ENCODE results near the gene DNAI1. TPM values are rescaled to one million over a fixed set of nuclear protein-coding genes. Genes with fewer than 3 reads are reported as not detected.

DNAI1 gene
- total RNA-seq, 1 experiment from 2014 or later = not detected

DNA sequence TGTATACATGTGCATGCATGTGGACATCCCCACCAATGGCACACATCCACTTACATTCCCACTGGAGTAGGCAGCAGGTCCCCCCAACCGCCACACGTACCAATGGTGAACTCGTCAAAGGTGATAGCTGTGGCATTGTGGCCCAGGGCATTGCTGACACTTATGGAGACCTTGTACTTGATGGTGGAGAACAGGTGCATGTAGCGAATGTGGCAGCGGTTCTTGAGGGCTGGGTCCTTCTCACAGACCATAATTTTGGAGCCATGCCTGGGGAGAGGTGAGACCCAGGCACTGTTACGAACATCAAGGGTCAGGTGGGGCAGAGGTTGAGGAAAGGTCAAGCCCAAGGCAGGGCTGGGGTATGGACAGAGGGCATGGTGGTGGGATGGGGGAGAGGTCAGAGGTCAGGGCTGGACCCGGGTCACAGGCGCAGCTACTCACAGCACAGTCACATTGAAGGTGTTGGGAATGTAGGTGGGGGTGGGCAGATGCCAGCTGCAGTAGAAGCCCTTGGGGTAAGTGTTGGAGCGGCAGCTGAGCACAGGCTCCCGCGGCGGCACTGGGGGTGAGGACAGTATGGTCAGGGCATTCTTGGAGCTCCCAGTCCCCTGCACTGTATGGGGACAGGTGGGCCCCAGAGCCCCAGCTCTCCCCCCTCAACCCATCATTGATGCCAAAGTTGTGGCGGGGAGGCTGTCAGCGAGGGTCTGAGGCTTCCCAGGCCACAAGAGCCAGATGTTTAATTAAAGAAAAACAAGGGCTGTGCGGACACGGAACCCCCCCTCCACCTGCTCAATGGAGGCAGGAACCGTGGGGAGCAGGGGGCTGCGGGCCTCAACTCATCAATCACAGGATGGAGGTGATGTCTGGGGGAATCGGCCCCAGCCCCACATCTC, 99.1 kb downstream of the DNAI1 start:
- DNase-seq (ENCODE audit: low read depth) = no peak

DNA sequence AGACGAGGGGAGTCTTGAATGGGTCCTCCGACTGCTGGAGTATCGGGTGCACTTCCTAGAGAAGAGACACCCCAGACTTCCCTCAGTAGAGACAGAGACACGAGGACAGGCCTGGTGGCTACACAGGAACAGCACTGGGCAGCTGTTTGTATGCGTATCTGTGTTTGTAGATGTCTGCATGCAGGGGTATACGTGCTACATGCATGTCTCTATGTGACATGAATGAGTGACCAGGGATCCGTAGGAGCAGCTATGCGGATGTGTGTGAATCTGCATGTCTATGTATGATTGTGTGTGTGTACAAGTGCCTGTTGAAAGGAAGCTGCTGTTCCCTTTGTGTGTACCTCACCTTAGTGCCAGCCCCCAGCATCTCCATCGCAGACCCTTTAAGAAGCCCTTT, 99.8 kb downstream of the DNAI1 start:
- DNase-seq (ENCODE audit: low read depth) = no peak

DNA sequence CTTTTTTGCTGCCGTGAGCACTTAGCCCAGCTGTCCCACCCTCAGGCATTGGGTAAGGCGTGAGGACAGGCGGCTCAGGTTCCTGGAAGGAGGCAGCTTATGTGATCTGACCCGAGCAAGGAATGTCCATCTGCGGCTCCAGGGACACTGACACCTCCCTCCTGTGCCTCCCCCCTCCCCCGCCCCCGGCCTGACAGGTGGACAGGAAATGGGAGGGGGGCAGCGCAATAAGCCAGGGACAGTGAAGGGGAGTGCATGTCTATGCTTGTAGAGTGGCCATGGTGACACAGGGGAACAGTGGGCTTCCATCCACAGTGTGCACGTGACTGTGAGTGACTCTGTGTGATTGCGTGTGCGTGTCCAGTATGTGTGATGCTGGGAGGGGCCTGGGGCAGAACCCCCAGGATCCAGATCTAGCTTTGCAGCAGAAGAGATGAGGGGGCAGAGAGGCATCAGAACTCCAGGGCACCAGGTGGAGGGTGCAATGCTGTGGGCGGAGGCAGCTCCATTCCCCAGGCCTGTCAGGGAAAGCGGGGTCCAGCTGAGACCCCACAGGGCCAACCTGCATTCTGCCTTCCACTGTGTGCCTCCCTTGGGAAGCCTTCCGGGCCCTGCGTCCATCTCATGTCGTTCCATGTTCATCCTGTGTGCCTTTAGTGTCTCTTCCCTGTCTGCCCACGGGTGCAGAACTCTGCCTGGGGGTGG, 100.5 kb downstream of the DNAI1 start:
- DNase-seq (ENCODE audit: low read depth) = no peak

DNA sequence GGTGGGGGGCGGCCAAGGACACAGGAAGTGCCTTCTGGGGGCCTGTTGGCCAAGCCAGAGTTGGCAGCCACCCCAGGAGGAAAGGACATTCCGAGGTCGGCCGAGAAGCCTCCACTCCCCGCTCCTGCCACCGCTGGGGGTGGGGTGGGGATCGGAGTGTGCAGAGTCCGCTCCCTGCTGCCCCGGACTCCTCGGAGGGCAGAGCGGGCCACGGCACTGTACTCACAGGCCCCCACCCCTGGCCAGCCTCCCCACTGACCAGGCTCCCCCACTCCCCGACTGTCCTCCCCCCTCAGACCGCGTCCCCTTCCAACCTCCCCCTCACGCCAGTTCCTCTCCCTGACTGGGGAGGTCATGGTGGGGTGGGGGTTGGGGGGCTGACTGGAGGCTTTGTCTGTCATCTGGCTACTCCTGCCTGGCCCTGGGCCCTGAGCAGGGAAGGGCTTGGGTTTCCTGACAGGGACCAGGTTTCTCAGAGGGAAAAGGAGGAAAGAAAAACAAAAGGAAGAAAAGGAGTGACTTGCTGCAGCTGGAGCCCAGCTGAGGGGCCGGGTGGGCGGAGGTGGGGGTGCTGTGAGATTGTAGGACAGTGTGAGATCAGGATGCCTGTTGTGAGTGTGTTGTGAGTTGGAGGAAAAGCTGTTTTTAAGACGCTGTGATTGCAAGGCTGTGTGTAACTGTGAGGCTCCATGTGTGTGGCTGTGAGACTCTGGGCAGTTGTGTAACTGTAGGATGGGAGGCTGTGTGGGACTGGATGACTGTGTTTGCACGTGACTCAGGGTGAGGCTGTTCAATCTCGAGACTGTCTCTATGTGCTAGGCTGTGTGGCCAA, 101.2 kb downstream of the DNAI1 start:
- DNase-seq (ENCODE audit: low read depth) = peak; percentile 51

DNA sequence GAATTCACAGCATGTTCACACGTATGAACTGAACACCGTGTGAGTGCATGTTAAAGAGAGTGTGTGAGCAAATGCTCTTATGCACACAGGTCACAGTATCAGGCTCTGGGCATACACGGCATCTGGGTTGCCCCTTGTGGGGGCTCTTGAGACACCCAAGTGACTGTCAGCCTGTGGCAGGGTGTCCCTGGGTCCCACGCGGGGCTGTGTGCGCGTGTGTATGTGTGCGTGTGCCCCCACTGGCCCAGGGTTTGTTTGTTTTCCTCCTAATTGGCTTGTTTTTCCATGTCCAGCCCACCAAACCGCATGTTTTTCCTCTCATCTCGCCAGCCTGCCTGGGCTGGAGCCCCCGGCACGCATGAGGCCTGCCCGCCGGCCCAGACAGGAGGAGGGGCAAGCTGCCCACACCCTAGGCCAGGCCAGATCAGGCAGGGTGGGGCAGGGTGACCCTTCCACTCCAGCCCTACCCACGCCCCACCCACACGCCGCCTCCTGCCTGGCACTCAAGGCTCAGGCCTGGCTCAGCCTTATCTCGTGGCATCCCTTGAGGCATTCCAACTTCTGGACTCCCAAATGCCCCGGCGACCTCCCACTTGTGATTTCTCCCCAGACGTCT, 102.1 kb downstream of the DNAI1 start:
- DNase-seq (ENCODE audit: low read depth) = no peak

DNA sequence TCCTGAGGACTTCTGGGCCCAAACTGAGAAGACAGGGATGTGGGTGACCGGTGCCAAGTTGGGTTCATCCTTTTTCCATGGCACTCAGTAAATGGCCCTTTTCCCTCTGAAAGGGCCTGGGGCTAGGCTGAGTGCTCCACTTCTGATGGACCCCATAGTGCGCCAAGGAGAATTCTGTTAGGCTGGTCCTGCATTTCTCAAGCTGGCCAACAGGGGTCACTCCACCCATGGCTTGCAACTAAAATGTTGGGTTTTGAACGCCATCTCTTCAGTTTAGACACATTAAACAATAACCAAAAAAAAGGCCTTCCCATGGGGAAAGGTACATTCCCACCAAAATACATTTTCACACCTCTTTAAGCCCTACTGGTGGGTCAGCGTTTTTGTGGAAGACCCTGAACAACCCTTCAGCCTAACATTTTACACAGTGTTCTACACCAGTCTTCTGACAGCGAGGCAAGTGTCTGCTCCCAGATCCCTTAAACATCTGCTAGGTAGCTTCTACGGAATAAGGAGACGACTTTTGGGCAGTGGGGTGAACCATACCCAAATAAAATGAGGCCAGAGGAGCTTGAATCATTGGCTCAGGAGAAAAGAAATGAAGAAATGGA, 103.6 kb downstream of the DNAI1 start:
- DNase-seq (ENCODE audit: low read depth) = no peak

DNA sequence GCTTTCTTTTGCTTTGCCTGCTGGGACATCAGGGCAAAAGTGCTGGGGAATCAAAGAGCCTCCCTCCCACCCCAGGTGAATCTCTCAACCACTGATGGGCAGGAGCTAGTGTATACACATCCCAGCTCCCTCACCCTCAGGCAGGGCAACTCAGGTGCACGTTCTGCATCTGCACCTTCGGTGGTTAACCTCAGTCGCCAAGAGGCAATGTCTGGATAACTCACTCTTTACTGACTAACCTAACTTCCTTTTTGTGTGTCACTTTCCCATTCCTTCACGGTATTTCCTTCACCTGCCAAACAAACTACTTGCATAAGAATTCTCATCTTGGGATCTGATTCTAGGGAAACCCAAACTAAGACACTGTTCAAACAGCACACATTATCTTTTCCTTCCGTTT, 104.7 kb downstream of the DNAI1 start:
- DNase-seq (ENCODE audit: low read depth) = no peak

DNA sequence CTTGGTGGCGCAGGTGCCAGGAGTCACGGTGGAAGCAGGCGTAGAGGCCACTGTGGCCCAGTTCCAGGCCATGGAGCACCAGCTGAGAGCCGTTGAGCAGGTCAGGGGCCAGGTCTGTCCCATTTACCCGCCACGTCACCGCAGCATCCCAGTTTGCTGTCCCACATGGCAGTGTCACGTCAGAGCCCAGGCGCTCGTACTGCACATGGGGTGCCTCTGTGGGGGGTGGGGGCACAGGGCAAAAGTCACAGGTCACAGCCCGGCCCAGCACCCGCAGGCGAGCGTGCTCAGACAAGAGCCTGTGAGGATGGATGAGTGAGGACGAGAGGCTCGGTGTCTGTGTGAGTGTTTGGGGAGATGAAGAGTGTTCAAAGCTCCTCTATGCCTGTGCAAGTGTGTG, 106.0 kb downstream of the DNAI1 start:
- DNase-seq (ENCODE audit: low read depth) = no peak

DNA sequence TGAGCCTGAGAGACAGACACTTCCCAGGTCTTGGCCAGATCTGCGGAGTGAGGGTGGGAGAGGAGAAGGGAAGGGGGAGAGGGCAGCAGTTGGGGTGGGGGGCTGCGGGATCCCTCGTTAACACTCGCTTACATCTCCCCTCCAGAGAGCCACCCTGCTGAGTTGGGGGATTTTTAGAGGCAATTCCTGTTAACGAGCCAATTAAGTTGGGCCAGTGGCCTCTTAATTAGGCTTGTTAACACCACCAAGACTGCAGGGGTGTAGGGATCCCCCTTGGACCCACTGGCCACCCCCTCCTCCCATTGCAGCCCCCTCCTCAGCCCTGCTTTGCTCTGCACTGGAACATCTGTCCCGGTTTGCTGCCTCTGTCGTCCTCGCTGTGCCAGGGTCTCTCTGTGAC, 107.3 kb downstream of the DNAI1 start:
- DNase-seq (ENCODE audit: low read depth) = no peak

DNA sequence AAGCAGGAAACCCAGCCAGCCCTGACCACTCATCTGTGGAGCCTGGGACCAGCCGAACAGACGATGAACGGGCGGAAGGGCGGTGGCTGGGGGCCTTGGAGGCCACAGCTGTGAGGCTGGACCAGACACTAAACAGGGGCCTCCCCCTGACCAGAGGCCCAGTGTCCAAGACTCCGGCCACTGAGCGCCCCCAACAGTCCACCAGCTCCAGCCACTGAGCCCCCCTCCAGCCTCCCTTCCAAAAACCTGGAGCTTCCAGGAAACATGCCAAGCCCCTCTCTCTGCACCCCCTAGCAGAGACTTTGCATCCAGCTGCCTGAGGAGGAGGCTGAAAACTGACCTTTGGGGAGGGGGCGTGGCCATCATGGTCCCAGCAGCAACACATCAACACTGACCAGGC, 107.7 kb downstream of the DNAI1 start:
- DNase-seq (ENCODE audit: low read depth) = no peak

DNA sequence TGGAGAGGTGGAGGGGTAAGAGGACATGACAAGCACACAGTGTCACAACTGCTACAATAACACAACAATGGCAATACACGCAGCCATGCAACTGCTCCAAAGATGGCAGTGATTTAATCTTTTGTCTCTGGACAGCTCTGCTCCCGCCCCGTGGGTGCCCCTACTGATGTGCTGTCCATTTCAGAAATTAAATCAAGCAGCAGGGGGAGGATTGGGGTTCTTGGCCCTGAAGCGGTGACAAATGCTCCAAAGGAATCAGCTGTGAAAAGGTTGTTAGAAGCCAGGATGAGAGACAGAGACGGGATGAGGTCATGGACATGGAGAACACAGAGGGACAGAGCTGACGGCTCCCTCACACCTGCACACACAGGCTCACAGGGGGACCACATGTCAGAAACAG, 108.4 kb downstream of the DNAI1 start:
- DNase-seq (ENCODE audit: low read depth) = no peak

DNA sequence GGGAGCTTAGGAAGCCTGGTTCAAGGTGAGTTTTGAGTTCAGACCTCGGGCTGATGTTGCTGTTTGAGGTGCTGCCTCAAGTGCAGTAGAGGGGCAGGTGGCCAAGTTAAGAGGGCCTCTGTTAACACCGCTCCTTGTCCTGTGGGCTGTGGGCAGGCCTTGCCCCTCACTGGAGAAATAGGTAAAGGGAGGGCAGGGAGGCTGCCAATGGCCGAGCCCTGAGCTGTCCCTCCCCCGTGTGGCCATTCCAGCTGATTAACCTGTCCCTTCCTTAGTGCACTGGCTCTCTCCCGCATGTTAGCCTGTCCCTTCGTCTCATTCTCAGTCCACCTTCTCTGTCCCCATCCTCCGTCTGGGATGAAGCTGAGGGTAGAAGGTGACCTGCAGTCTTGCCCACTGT, 109.5 kb downstream of the DNAI1 start:
- no peak for DNase-seq (ENCODE audit: low read depth)

DNA sequence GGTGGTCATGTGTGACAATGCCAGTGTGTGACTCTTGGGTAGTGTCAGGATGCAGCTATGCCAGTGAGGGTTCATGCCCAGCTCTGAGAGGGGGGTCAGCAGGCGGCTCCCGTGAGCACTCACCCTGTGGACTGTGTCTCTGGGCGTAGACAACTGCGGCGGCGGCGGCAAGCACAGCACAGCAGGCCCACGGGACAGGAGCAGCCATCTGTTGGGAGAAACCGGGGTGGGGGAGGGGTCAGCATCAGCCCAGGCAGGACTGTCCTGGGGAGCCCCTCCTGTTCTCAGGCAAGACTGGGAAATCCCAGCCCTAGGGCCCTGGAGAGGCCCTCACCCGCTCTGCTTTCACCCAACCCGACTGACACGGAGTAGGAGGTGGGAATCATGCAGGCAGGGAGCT, 110.2 kb downstream of the DNAI1 start:
- no peak for DNase-seq (ENCODE audit: low read depth)

DNA sequence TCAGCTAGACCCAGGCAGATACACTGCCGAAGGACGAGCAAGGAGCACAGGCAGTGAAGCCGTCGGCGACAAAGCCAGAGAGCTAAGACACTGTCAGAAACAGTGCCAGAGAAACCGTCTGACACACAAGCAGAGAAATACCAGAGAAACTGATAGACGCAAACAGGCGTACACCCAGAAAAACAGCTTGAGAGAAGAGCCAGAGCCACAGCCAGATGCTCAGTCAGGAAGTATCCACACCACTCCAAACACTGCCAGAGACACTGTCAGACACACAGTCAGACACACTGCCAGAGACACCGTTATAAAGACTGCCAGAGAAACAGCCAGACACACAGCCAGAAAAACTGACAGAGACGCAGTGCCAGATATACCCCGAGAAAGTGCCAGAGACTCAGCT, 111.8 kb downstream of the DNAI1 start:
- no peak for DNase-seq (ENCODE audit: low read depth)

Other genes starting within 250 kb of the DNAI1 start
- gene KIF24, start 129.5 kb upstream of the DNAI1 start, total RNA-seq (2014; rRNA removed; shearing (Covaris generic)) = 5.8 and 6.3 TPM in 2 replicates
- gene NUDT2, start 129.2 kb upstream of the DNAI1 start, total RNA-seq (2014; rRNA removed; shearing (Covaris generic)) = 51.9 and 63.5 TPM in 2 replicates
- gene MYORG, start 81.9 kb upstream of the DNAI1 start, total RNA-seq (2014; rRNA removed; shearing (Covaris generic)) = 0.36 and 0.86 TPM in 2 replicates
- gene FAM219A, start 235 bp upstream of the DNAI1 start, total RNA-seq (2014; rRNA removed; shearing (Covaris generic)) = 14.9 and 16.2 TPM in 2 replicates
- 0.24 and 1.9 TPM in 2 replicates for gene ENHO, start 64.2 kb downstream of the DNAI1 start, total RNA-seq (2014; rRNA removed; shearing (Covaris generic))
- 1.6 TPM in 1 of 2 replicates, not detected in the other for gene CNTFR, start 130.9 kb downstream of the DNAI1 start, total RNA-seq (2014; rRNA removed; shearing (Covaris generic))
- 22.0 and 30.8 TPM in 2 replicates for gene RPP25L, start 153.3 kb downstream of the DNAI1 start, total RNA-seq (2014; rRNA removed; shearing (Covaris generic))
- 99.6 and 157 TPM in 2 replicates for gene DCTN3, start 161.7 kb downstream of the DNAI1 start, total RNA-seq (2014; rRNA removed; shearing (Covaris generic))
- gene ARID3C, start 170.3 kb downstream of the DNAI1 start, total RNA-seq (2014; rRNA removed; shearing (Covaris generic)) = not detected in 2 replicates
- 72.3 and 88.6 TPM in 2 replicates for gene SIGMAR1, start 179.0 kb downstream of the DNAI1 start, total RNA-seq (2014; rRNA removed; shearing (Covaris generic))
- 8.2 and 20.2 TPM in 2 replicates for gene GALT, start 187.9 kb downstream of the DNAI1 start, total RNA-seq (2014; rRNA removed; shearing (Covaris generic))
- gene IL11RA, start 193.4 kb downstream of the DNAI1 start, total RNA-seq (2014; rRNA removed; shearing (Covaris generic)) = 6.1 and 9.0 TPM in 2 replicates
- gene CCL27, start 203.9 kb downstream of the DNAI1 start, total RNA-seq (2014; rRNA removed; shearing (Covaris generic)) = not detected in 2 replicates
- gene CCL19, start 232.5 kb downstream of the DNAI1 start, total RNA-seq (2014; rRNA removed; shearing (Covaris generic)) = not detected in 2 replicates